MCF 10A (cell line): ENCODE results near the gene EHD4. TPM values are rescaled to one million over a fixed set of nuclear protein-coding genes. Genes with fewer than 3 reads are reported as not detected.

Experiments used
- BruUV-seq: library from RNA; stranded (reverse); fragments of 400-500 nt; replicated peaks from 2 replicates; lab custom pipeline; 2021; lab: Mats Ljungman, UMichigan
- CTCF ChIA-PET: fragments of 300-600 bp; sonication (Branson Sonifier 250); formaldehyde crosslinking; extraction: SDS; loops from one replicate; lab custom pipeline; 2021; ENCODE audit warnings: antibody characterized with exemption, inconsistent platforms; lab: Yijun Ruan, JAX
- POLR2A ChIA-PET: fragments of 300-600, 350-650 bp; sonication (Branson Sonifier 250); formaldehyde crosslinking; extraction: SDS; loops from one replicate; lab custom pipeline; 2020; ENCODE audit warnings: antibody characterized with exemption, inconsistent platforms; lab: Yijun Ruan, JAX
- DNase-seq: peaks from one replicate; pipeline ENCODE4 v3.0.0-alpha.2; 2018; ENCODE audit not compliant: unreplicated experiment
- H3K27ac Mint-ChIP-seq: one replicate; pipeline ENCODE4 v1.8.0; 2022; ENCODE audit warnings: mild to moderate bottlenecking, low read depth, mixed read lengths; ENCODE audit not compliant: unreplicated experiment
- H3K27me3 Mint-ChIP-seq: one replicate; pipeline ENCODE4 v1.8.0; 2022; ENCODE audit warnings: mixed read lengths; ENCODE audit not compliant: insufficient read depth, unreplicated experiment
- H3K36me3 Mint-ChIP-seq: one replicate; pipeline ENCODE4 v1.8.0; 2022; ENCODE audit warnings: mild to moderate bottlenecking, moderate library complexity, mixed read lengths; ENCODE audit not compliant: insufficient read depth, unreplicated experiment
- H3K4me1 Mint-ChIP-seq: one replicate; pipeline ENCODE4 v1.8.0; 2022; ENCODE audit warnings: mixed read lengths; ENCODE audit not compliant: insufficient read depth, unreplicated experiment
- H3K4me3 Mint-ChIP-seq: one replicate; pipeline ENCODE4 v1.8.0; 2022; ENCODE audit warnings: mild to moderate bottlenecking, moderate library complexity, mixed read lengths; ENCODE audit not compliant: unreplicated experiment
- H3K9me3 Mint-ChIP-seq: one replicate; pipeline ENCODE4 v1.8.0; 2022; ENCODE audit warnings: mixed read lengths; ENCODE audit not compliant: unreplicated experiment
- intact Hi-C: fragments of 100-400 bp; cut with micrococcal nuclease; formaldehyde crosslinking; loops from 2 replicates; pipeline ENCODE4 v1.14.1; 2022
- total RNA-seq: library from RNA; stranded (reverse); gene quantifications from 2 replicates; pipeline ENCODE4 v1.2.3, GENCODE V29; 2022
- TF ChIP-seq, protein P1 (sequence below): fragments of 200-600 bp; IDR thresholded peaks from one replicate; pipeline ENCODE4 v1.8.0; 2022; ENCODE audit warnings: antibody characterized with exemption, mild to moderate bottlenecking; ENCODE audit not compliant: unreplicated experiment

Gene EHD4
- total RNA-seq, 1 experiment from 2014 or later = 27.1 TPM

DNA sequence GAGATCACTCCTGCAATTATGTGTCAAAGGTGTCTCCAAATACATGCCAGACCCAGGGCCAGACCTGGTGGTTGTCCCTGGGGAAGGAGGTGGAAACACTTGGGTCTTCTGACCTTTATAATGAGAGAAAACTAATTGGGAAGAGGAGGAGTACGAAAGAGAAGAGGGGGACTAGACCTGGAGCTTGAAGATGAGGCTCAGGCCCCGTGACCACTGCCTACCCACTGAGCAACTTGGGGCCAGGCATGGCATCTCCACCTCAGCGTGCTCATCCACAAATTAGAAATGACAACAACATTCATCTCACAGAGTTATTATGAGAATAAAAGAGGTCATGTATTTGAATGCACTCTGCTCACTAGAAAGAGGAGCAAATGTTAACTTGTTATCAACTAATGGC lies 59.1 kb downstream of the EHD4 start:
- Mint-ChIP-seq H3K36me3 (peaks cover 24% of the 10 kb centered on the region), H3K4me1 (peaks cover 9% of the 10 kb centered on the region), H3K4me3 (no peak overlapping the region), H3K9me3 (no peaks in the 10 kb centered on the region), H3K27me3 (no peaks in the 10 kb centered on the region), H3K27ac (no peak overlapping the region)
- TF ChIP-seq, protein P1, sequence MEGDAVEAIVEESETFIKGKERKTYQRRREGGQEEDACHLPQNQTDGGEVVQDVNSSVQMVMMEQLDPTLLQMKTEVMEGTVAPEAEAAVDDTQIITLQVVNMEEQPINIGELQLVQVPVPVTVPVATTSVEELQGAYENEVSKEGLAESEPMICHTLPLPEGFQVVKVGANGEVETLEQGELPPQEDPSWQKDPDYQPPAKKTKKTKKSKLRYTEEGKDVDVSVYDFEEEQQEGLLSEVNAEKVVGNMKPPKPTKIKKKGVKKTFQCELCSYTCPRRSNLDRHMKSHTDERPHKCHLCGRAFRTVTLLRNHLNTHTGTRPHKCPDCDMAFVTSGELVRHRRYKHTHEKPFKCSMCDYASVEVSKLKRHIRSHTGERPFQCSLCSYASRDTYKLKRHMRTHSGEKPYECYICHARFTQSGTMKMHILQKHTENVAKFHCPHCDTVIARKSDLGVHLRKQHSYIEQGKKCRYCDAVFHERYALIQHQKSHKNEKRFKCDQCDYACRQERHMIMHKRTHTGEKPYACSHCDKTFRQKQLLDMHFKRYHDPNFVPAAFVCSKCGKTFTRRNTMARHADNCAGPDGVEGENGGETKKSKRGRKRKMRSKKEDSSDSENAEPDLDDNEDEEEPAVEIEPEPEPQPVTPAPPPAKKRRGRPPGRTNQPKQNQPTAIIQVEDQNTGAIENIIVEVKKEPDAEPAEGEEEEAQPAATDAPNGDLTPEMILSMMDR = no peak
- POLR2A ChIA-PET = no interaction called here
- DNase-seq = no peak
- CTCF ChIA-PET = interaction anchor here (1.7 kb wide), 1 partner anchor 140 kb away, joined by 5 read pairs; no protein-coding TSS in a partner anchor
- no TSS peak for BruUV-seq
- intact Hi-C loops = no loop called here

DNA sequence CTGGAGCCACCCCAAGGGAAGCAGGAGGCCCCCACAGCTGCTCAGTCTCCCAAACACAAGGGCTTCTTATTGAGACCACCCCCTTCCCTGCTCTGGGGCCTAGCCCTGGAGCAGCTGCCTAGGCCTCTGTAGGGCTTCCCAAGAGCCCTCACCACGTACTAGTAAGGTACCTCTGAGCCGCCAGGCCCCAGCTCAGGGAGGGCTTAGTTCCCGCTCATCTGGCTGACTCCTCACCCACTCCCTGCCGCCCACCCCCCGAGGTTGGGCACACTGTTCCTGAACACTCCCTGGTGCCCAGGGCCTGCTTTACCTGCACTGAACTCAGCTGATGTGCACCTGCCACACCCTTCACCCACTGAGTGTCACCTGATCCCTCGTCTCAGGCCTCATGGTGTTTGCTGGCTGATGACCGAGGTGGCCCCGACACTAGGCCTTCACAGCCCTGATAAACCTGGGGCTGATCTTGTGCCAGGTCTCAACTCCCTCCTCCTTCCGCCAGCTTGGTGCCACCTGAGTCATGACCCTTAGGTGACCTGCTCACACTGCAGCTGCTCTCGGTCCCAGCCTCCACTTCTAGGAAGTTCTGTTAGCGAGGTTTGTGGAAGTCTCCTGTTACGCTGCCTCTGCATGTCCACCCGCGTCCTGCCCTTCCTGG lies 60.5 kb downstream of the EHD4 start:
- no peak overlapping the region for H3K27ac Mint-ChIP-seq
- H3K9me3 Mint-ChIP-seq = no peaks in the 10 kb centered on the region
- H3K27me3 Mint-ChIP-seq = no peaks in the 10 kb centered on the region
- no peak overlapping the region for H3K4me3 Mint-ChIP-seq
- CTCF ChIA-PET = interaction anchor here (0.6 kb wide), 1 partner anchor 206 kb away, joined by 3 read pairs; no protein-coding TSS in a partner anchor
- intact Hi-C loops = no loop called here
- POLR2A ChIA-PET = no interaction called here
- TF ChIP-seq, protein P1 = no peak
- peaks cover 37% of the 10 kb centered on the region for H3K36me3 Mint-ChIP-seq
- no TSS peak for BruUV-seq
- H3K4me1 Mint-ChIP-seq = no peaks in the 10 kb centered on the region
- no peak for DNase-seq

DNA sequence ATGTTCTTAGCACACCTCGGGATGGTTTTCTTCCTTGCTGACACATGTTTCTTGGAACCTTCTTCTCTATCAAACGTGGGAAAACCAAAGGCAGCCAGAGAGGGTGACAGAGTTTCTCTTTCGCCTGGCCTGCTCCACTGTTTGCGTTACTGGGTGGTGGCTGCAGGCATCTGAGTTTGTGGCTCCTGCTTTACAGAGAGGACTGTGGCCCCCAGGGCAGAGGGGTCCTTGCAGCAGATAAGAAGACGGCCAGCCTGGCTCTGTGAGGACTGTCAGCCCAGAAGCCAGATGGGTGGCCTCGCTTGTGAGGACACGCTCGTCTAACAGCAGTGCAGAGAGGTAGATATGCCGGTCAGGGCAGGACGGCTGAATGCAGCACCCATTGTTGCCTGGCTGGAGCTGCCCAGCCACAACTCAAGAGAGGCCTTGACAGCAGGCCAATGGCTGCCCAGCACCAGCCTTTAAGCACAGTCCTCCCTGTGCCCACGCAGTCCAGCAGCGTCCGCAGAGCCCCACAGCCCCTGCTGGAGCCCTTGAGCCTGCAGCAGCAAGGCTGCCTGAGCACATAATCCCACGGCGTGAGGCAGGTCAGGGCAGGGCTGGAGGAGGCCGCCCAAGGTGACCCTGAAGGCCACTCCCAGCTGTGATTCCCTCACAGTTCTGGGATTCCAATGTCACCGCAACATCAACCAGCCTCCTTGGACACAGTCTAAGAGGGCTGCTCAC lies 63.5 kb downstream of the EHD4 start:
- no peak for DNase-seq
- H3K27me3 Mint-ChIP-seq = no peaks in the 10 kb centered on the region
- H3K4me3 Mint-ChIP-seq = no peak overlapping the region
- CTCF ChIA-PET = interaction anchor here (0.5 to 1.2 kb wide), 3 partner anchors 8 to 351 kb away, joined by 3 to 4 read pairs (median 3); no protein-coding TSS in a partner anchor
- TF ChIP-seq, protein P1 = no peak
- POLR2A ChIA-PET = no interaction called here
- peaks cover 32% of the 10 kb centered on the region for H3K36me3 Mint-ChIP-seq
- no peak overlapping the region for H3K27ac Mint-ChIP-seq
- no peaks in the 10 kb centered on the region for H3K4me1 Mint-ChIP-seq
- no TSS peak for BruUV-seq
- no peaks in the 10 kb centered on the region for H3K9me3 Mint-ChIP-seq
- intact Hi-C loops = no loop called here

DNA sequence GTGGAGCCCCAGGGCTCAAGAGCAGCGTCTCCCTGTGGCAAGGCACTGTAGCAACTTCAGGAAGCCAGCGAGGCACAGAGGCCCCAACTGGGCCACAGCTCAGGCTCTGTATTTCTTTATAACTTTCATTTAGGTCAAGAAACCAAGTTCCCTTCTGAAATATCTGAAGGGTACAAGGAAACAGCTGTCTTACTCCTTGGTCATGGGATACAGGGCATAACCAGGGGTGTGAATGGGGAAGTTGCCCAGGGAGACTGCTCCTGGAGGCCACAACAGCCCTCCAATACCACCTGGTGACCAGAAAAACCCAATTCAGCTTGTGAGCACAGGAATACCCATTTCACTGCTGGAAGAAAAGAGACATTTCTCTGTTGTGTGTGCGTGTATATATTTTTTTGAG lies 65.2 kb downstream of the EHD4 start:
- no TSS peak for BruUV-seq
- ChIA-PET CTCF (interaction anchor here (0.6 to 2.3 kb wide), 4 partner anchors 32 to 177 kb away, joined by 3 to 6 read pairs (median 3); no protein-coding TSS in a partner anchor), POLR2A (interaction anchor here (0.6 to 1.2 kb wide), 3 partner anchors 10 to 222 kb away, joined by 3 read pairs; no protein-coding TSS in a partner anchor)
- H3K4me3 Mint-ChIP-seq = no peak overlapping the region
- no peak overlapping the region for H3K27ac Mint-ChIP-seq
- intact Hi-C loops = no loop called here
- H3K9me3 Mint-ChIP-seq = no peaks in the 10 kb centered on the region
- DNase-seq = no peak
- peaks cover 34% of the 10 kb centered on the region for H3K36me3 Mint-ChIP-seq
- no peaks in the 10 kb centered on the region for H3K4me1 Mint-ChIP-seq
- no peaks in the 10 kb centered on the region for H3K27me3 Mint-ChIP-seq
- TF ChIP-seq, protein P1 = no peak
